Esophagus mucosa (tissue), 1 donor: ENCODE measurements around the gene SIGLEC12. TPM values are rescaled to one million over a fixed set of nuclear protein-coding genes. Genes with fewer than 3 reads are reported as not detected.
"Not testable (repeated sequence)": the region's sequence is repeated elsewhere in the genome, so short reads cannot be mapped to it uniquely, and the experiment has no call there.

Experiments used
- ATAC-seq: fragments of 200-7000 bp; cut with Tn5 transposase; one replicate; pipeline ENCODE4 v1.9.1; 2020
- total RNA-seq: library from RNA; stranded (reverse); gene quantifications from one replicate; pipeline ENCODE4 v1.2.4, GENCODE V29; 2023
- donor health status: DM: yes; HTN: yes; CAD: no.

The SIGLEC12 gene
- total RNA-seq, 1 donor from 2014 or later: not detected

DNA sequence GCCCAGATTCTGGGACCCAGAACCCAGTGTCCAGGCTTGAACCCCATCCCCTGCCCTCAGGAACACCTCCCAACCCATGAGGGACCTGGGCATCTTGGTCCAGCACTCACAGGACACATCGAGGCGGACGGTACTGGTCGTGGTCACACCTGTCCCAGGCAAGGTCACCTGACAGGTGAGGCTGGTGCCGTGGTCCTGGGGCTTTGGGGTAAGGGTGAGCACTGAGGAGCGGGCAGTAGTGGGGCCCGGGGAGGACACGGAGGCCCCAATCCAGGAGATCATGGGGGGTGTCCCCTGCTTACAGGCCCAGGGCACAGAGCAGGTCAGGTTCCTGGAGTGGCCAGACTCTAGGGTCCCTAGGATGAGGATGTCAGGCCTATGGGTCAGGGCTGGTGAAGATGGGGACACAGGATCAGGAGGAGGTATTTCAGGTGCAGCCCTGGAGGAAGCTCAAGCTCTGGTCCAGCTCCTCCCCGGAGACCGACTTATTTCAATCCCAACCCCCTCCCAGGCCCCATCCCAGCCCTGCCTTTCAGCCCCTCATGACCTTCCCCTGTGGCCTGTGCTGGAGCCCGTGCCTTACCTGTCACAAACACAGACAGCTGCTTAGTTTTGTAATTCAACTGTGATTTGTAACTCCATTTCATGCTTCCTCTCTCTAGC, 44.1 kb downstream of the SIGLEC12 start:
- no peak for ATAC-seq

DNA sequence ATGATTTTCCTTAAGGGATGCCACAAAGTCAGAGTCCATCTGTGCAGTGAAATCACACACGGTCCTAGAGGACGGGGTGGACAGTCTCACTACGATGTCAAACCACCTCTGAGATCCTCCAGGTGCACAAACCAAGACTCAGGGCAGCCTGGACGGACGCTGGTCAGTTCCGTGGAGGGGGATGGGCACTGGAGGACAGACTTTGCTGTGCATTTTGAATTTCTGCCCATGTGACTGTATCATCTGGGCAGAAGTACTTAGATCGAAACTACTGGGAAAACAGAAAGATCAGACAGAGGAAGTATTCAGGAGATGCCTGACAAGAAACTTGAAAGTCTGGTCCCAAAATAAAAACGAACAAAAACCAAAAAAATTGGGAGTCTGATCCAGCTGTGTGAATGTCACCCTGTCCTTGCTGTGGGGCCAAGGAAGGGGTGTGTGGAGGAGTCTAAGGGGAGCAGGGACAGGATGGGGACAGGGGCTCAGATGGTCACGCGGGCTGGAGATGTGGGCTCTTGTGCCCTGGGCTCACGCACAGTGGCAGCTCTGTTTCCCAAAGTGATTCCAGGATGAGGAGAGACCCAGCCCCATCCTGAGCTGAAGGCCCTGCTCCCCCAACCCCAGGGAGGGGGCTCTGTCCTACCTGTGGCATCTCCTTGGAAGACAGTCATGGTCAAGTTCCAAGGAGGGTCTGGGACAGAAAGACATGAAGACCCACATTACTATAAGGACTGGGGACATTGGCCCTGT, 44.9 kb downstream of the SIGLEC12 start:
- no peak for ATAC-seq

DNA sequence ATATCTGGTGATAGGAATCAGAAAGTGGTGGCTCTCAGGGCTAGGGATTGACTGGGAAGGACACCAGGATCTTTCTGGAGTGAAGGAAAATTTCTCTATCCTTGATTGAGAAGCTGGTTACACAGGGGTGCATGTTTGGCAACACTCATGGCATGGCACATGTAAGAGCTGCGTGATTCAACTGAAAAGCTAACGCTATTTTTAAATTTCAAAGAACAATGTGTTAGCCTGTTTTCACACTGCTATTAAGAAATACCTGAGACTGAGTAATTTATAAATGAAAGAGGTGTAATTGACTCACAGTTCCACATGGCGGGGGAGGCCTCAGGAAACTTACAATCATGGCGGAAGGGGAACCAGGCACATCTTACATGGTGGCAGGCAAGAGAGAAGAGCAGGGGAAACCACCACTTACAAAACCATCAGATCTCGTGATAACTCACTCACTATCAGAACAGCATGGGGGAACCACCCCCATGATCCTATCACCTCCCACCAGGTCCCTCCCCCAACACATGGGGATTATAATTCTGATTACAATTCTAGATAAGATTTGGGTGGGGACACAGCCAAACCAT, 50.8 kb downstream of the SIGLEC12 start:
- ATAC-seq: no peak

DNA sequence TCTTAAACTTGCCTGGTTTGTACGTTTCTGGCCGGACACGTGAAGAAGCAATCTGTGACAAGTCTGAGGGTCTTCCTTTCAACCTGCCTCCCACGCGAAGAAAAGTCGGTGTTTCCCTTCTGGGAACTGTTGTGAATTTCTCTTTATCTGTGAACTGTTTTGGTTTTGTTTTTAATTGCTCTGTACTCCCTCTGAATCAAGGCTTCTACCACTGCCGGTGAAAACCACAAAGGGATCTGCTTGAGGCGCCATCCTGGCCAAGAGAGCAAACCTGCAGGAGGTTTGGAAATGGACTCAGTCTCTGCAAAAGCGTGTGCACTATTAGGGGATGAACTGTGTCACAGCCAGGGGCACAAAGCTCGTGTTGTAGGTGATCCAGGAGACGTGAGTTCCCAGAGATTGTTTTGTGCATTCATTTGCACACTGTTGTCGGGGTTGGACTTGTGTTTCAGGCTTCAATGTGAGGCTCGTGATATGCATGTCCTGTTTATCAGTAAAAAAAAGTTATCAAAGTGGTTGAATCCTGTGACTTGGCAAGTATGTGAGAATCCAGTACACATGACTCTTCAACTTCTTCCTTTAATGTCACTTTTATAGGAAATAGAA, 53.1 kb downstream of the SIGLEC12 start:
- ATAC-seq: no peak

DNA sequence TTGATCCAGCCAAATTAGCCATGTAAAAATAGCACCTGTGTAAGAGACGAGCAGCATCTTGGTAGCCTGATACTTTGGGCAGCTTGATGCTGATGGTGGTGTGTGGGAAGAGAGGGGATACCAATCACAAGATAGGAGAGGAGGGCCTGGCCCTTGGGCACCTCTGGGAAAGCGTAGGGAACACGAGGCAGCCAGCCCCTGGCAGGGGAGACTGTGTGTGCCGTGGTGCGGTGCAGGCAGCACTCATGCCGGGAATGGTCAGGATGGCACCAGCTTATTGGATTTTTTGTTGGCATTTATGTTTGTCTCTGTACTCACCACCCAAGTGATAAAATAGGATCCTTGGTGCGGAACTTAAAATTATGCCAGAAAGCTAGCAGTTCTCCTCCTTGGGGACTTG, 53.6 kb downstream of the SIGLEC12 start:
- ATAC-seq: no peak

DNA sequence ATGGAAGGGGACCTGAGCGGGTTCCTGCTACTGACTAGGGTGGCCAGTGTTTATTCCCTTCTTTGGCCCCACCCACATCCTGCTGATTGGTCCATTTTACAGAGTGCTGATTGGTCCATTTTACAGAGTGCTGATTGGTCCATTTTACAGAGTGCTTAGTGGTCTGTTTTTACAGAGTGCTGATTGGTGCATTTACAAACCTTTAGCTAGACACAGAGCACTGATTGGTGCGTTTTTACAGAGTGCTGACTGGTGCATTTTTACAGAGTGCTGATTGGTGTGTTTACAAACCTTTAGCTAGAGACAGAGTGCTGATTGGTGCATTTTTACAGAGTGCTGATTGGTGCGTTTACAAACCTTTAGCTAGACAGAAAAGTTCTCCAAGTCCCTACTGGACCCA, 54.1 kb downstream of the SIGLEC12 start:
- ATAC-seq: not testable (repeated sequence)

DNA sequence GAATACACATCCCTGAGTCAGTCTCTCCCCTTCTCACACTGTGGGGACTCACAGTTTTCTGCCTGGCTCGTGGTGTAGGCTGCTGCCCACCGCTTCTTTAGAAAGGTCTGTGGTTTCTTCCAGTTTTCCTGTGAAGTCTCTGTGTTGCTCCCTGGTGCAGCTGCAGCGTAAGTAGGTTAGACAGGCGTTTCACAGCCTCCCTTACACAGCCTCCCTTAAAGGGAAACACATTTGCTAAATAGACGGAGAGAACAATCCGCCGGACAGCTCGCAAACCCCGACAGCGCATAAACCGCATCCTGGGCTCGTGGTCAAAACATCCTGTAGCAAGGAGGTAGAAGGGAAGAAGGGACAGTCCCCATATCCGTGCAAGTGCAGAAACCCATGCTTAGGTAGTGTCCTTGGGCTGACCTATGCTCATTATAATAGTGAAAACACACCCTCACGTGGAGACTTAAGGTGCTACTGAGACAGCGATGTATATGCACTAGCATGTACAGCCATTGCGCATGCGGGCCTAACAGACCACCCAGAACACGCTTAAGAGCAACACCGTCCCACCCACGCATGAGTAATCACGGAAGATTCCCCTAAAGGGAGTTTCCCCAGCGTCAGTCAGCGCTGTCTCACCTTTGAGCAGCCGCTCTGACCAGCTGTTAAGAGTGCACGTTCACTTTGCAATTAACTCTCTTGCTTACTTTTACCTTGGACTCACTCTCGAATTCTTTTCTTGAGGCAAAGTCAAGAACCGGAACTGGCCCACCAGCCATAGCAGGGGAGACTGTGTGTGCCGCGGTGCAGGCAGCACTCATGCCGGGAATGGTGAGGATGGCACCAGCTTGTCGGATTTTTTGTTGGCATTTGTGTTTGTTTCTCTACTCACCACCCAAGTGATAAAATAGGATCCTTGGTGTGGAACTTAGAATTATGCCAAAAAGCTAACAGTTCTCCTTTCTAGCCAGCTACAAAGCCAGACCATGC, 59.9 kb downstream of the SIGLEC12 start:
- peak; percentile 88 for ATAC-seq

Other genes starting within 250 kb of the SIGLEC12 start
- gene IGLON5, start 190.2 kb downstream of the SIGLEC12 start, total RNA-seq: not detected
- gene VSIG10L, start 159.7 kb downstream of the SIGLEC12 start, total RNA-seq: 103 TPM
- 142 TPM for gene ETFB, start 135.4 kb downstream of the SIGLEC12 start, total RNA-seq
- 1.1 TPM for gene CLDND2, start 132.8 kb downstream of the SIGLEC12 start, total RNA-seq
- not detected for gene NKG7, start 129.1 kb downstream of the SIGLEC12 start, total RNA-seq
- gene LIM2, start 113.8 kb downstream of the SIGLEC12 start, total RNA-seq: not detected
- gene C19orf84, start 111.2 kb downstream of the SIGLEC12 start, total RNA-seq: not detected
- gene SIGLEC10, start 84.2 kb downstream of the SIGLEC12 start, total RNA-seq: 2.0 TPM
- not detected for gene SIGLEC8, start 43.3 kb downstream of the SIGLEC12 start, total RNA-seq
- not detected for gene CEACAM18, start 23.3 kb downstream of the SIGLEC12 start, total RNA-seq
- gene SIGLEC6, start 29.9 kb upstream of the SIGLEC12 start, total RNA-seq: 0.44 TPM
- 5.8 TPM for gene ZNF175, start 69.5 kb upstream of the SIGLEC12 start, total RNA-seq
- not detected for gene SIGLEC5, start 128.6 kb upstream of the SIGLEC12 start, total RNA-seq
- gene SIGLEC14, start 145.0 kb upstream of the SIGLEC12 start, total RNA-seq: 0.80 TPM
- gene SPACA6, start 191.5 kb upstream of the SIGLEC12 start, total RNA-seq: 3.0 TPM
- not detected for gene HAS1, start 222.2 kb upstream of the SIGLEC12 start, total RNA-seq